ENCODE results near the gene FIS1.

DNA sequence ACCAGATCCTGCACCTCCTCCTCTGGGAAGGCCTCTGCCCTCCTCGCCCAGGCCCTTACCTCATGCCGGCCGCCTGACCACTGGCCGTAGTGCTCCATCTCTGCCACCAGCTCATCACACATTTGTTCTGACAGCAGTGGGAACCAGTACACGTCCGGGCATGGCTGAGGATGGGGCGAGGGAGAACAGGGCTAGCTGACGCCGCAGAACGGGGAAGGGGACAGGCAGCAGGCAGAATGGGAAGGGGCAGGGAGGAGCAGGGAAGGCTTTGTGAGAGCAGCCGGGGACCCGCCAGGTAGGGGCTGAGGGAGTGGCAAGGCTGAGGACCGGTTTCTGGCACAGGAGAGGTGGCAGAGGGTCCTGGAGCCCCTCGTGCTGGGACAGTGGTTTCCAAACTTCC is 36.1 kb downstream of the FIS1 start:
- TF ChIP-seq, protein P1, sequence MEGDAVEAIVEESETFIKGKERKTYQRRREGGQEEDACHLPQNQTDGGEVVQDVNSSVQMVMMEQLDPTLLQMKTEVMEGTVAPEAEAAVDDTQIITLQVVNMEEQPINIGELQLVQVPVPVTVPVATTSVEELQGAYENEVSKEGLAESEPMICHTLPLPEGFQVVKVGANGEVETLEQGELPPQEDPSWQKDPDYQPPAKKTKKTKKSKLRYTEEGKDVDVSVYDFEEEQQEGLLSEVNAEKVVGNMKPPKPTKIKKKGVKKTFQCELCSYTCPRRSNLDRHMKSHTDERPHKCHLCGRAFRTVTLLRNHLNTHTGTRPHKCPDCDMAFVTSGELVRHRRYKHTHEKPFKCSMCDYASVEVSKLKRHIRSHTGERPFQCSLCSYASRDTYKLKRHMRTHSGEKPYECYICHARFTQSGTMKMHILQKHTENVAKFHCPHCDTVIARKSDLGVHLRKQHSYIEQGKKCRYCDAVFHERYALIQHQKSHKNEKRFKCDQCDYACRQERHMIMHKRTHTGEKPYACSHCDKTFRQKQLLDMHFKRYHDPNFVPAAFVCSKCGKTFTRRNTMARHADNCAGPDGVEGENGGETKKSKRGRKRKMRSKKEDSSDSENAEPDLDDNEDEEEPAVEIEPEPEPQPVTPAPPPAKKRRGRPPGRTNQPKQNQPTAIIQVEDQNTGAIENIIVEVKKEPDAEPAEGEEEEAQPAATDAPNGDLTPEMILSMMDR (IDR thresholded peaks at IDR 0.05) = no peak
- TF ChIP-seq EP300 (IDR thresholded peaks at IDR 0.05) = no peak
